Measurements from ENCODE around the gene SMAD7. TPM values are rescaled to one million over a fixed set of nuclear protein-coding genes. Genes with fewer than 3 reads are reported as not detected.

Gene SMAD7
- total RNA-seq, 2 donors from 2014 or later, result 23.3 to 44.5 TPM

DNA sequence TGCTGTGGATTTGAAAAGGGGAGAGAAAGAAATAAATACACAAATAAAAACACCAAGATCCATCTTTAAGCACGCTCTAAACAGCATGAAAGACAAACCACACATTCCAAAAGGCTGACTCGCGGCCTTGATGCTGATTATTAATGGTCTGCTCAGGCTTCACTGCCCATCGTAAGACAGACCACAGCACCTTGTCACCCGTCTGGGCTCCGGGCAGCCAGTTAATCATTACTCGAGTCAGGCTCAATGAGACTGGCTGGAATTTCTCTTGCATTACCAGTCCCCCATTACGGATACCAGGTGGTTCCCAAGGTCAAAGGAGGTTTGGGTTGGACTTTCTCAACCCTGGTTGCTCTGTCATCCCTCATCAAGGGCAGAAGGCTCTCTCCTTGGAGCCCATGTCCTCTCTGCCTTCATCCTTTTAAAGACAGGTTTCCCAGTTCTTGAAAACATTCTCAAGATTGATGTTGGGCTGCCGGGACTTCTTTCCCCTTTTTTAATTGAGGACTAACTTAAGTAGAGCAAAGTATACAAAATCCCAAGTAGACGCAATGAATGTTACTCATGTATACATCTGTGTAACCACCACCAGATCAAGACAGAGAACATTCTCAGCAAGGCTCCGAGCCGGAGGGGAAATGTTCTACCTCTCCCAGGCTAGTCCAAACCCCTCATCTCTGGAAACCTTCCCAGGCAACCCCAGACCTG is 8.1 kb downstream of the SMAD7 start:
- Histone ChIP-seq H3K27ac (peak overlapping the region; percentile 60 to 78 (median 68)), H3K4me1 (peaks cover 95% of the 10 kb centered on the region), H3K9me3 (no peaks in the 10 kb centered on the region), H3K27me3 (no peaks in the 10 kb centered on the region), H3K36me3 (replicated peaks in 1 of 2; ENCODE audit: insufficient read depth in 1 of 2, low read depth in 2 of 2) (no peaks in the 10 kb centered on the region), H3K4me3 (no peak overlapping the region)
- TF ChIP-seq POLR2A (IDR thresholded peaks at IDR 0.05), result no peak
- TF ChIP-seq, protein P1, sequence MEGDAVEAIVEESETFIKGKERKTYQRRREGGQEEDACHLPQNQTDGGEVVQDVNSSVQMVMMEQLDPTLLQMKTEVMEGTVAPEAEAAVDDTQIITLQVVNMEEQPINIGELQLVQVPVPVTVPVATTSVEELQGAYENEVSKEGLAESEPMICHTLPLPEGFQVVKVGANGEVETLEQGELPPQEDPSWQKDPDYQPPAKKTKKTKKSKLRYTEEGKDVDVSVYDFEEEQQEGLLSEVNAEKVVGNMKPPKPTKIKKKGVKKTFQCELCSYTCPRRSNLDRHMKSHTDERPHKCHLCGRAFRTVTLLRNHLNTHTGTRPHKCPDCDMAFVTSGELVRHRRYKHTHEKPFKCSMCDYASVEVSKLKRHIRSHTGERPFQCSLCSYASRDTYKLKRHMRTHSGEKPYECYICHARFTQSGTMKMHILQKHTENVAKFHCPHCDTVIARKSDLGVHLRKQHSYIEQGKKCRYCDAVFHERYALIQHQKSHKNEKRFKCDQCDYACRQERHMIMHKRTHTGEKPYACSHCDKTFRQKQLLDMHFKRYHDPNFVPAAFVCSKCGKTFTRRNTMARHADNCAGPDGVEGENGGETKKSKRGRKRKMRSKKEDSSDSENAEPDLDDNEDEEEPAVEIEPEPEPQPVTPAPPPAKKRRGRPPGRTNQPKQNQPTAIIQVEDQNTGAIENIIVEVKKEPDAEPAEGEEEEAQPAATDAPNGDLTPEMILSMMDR (IDR thresholded peaks at IDR 0.05), result no peak
- intact Hi-C loops (cut with DNase I), result no loop called here
- 30 to 32% methylated on average over 10 to 12 of the region's 12 CpGs for WGBS, 2 donors
- DNase-seq (peak; percentile 72 to 87 (median 84)), ATAC-seq (peak; percentile 85)

DNA sequence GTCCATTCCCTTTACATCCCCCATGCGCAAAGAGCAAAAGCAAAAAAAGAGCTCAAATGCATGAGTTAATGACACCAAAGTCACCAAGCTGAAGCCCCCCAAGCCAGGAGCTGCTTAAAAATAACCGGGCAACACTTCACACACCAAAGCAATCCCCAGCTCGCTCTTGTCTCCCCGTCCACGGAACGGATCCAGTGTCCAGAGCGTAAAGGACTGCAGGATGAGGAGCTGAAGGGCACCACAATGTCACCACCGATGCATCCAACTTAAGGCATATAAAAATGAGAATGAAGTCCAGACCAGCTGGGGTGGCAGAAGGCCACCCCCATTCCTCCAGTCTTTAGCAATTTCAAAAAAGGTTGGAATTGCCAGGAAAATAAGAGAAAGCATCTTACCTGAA is 8.7 kb downstream of the SMAD7 start:
- H3K9me3 ChIP-seq, result no peaks in the 10 kb centered on the region
- H3K4me1 ChIP-seq, result peaks cover 95% of the 10 kb centered on the region
- TF ChIP-seq POLR2A (IDR thresholded peaks at IDR 0.05), result no peak
- TF ChIP-seq, protein P1 (IDR thresholded peaks at IDR 0.05), result no peak
- no peak overlapping the region for H3K4me3 ChIP-seq
- H3K36me3 ChIP-seq (replicated peaks in 1 of 2; ENCODE audit: insufficient read depth in 1 of 2, low read depth in 2 of 2), result no peaks in the 10 kb centered on the region
- H3K27me3 ChIP-seq, result no peaks in the 10 kb centered on the region
- WGBS, 2 donors, result 71 to 81% methylated on average over 8 of the region's 8 CpGs
- DNase-seq (no peak), ATAC-seq (no peak)
- H3K27ac ChIP-seq, result peak overlapping the region; percentile 60 to 78 (median 68)
- intact Hi-C loops (cut with DNase I), result no loop called here

DNA sequence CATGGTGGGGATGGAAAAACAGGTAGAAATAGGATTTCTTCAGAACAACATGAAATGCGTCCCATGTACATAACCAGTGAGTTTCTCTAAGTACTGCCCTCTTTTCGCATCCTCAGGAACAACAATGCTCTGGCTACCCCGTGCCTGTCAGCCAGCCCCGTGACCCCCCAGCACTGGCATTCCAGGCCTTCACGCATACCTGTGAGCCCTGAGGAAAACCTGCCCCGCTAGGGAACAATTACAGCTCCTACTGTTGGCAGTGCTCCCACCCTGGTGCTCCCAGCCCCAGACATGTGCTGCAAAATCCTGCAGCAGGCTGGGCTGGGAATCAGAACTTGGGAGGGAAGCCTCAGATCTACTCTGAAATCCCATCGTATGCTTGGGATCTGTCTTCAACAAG is 9.1 kb downstream of the SMAD7 start:
- Histone ChIP-seq H3K36me3 (replicated peaks in 1 of 2; ENCODE audit: insufficient read depth in 1 of 2, low read depth in 2 of 2) (no peaks in the 10 kb centered on the region), H3K4me1 (peaks cover 91% of the 10 kb centered on the region), H3K27me3 (no peaks in the 10 kb centered on the region), H3K27ac (peak overlapping the region in 3 of 4 donors; percentile 68 to 78 (median 69)), H3K4me3 (no peak overlapping the region), H3K9me3 (no peaks in the 10 kb centered on the region)
- ATAC-seq (no peak), DNase-seq (peak in 1 of 4 donors; percentile 41)
- 80 to 81% methylated on average over 6 to 7 of the region's 7 CpGs for WGBS, 2 donors
- no peak for TF ChIP-seq POLR2A (IDR thresholded peaks at IDR 0.05)
- TF ChIP-seq, protein P1 (IDR thresholded peaks at IDR 0.05), result no peak
- intact Hi-C loops (cut with DNase I), result no loop called here

DNA sequence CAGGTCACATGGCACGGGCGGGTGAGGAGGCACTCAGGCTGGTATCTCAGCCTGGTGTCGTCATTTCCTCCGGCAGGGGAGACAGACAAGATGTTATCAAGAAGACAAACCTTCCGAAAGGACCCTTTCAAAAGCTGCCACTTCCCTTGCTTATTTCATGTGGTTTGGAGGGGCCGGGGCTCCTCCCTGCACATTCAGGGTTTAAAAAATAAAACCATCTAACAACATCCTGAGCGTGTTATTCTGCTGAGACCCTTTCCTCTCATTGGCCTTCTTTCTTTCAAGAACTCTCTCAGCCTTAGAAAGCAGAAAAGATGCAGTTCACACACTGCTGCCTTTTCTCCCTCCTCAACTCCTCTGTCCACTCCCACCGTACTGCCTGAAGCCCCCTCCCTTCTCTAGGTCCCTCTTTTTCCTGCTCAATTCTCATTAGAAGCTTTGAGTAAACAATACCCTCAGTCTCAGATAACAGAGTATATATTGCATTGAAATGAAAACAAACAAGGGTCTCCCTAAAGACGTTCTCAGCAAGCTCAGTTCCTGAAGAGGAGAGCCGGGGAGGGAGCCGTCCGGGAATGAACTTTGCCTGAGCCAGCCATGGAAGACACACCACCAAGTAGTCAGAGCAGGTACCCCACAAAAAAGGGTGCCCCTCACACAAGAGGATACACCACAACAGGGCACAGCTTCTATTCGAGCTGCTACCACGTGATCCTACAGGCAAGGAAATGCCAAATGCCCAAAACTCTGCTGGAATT is 9.7 kb downstream of the SMAD7 start:
- Histone ChIP-seq H3K27ac (peak overlapping the region; percentile 30 to 78 (median 71)), H3K4me1 (peaks cover 88% of the 10 kb centered on the region), H3K36me3 (replicated peaks in 1 of 2; ENCODE audit: insufficient read depth in 1 of 2, low read depth in 2 of 2) (no peaks in the 10 kb centered on the region), H3K27me3 (no peaks in the 10 kb centered on the region), H3K9me3 (no peaks in the 10 kb centered on the region), H3K4me3 (no peak overlapping the region)
- intact Hi-C loops (cut with DNase I), result no loop called here
- WGBS, 2 donors, result 62 to 69% methylated on average over 14 of the region's 14 CpGs
- TF ChIP-seq, protein P1 (IDR thresholded peaks at IDR 0.05), result no peak
- no peak for TF ChIP-seq POLR2A (IDR thresholded peaks at IDR 0.05)
- ATAC-seq (no peak), DNase-seq (peak in 1 of 4 donors; percentile 37)

Measured in body of pancreas (tissue), 4 donors.